Neuronal stem cell (in vitro differentiated cells): ENCODE data around the gene BIN1.

Experiments
- DNase-seq: peaks from one replicate; pipeline ENCODE4 v3.0.0-alpha.2; 2013; ENCODE audit warnings: low spot score
- H2AFZ ChIP-seq: one replicate; pipeline ENCODE4 v1.6.1; 2013; ENCODE audit warnings: mild to moderate bottlenecking, low read length, inconsistent platforms
- H2AK5ac ChIP-seq: 2 replicates; pipeline ENCODE4 v1.6.1; 2013; ENCODE audit warnings: low read depth, mild to moderate bottlenecking, inconsistent platforms, low read length, moderate library complexity, mixed read lengths
- H2BK120ac ChIP-seq: 2 replicates; pipeline ENCODE4 v1.6.1; 2013; ENCODE audit warnings: low read depth, mild to moderate bottlenecking, inconsistent platforms, low read length, moderate library complexity, mixed read lengths
- H2BK12ac ChIP-seq: one replicate; pipeline ENCODE4 v1.6.1; 2013; ENCODE audit warnings: low read length, inconsistent platforms
- H2BK15ac ChIP-seq: 2 replicates; pipeline ENCODE4 v1.6.1; 2013; ENCODE audit warnings: mild to moderate bottlenecking, low read length, inconsistent platforms, mixed read lengths
- H2BK5ac ChIP-seq: one replicate; pipeline ENCODE4 v1.6.1; 2013; ENCODE audit warnings: inconsistent platforms, mild to moderate bottlenecking, low read length, moderate library complexity
- H3K14ac ChIP-seq: one replicate; pipeline ENCODE4 v1.6.1; 2013; ENCODE audit warnings: low read length, inconsistent platforms
- H3K18ac ChIP-seq: 2 replicates; pipeline ENCODE4 v1.6.1; 2013; ENCODE audit warnings: low read length, inconsistent platforms
- H3K23ac ChIP-seq: 2 replicates; pipeline ENCODE4 v1.6.1; 2013; ENCODE audit warnings: low read depth, mild to moderate bottlenecking, mixed read lengths, low read length, inconsistent platforms; ENCODE audit not compliant: poor library complexity
- H3K27ac ChIP-seq: replicated peaks from 3 replicates; pipeline ENCODE4 v1.5.1; 2013; ENCODE audit warnings: low read length, inconsistent platforms
- H3K27me3 ChIP-seq, 3 experiments: 2 replicates each; pipeline ENCODE4 v1.6.1; 2013; ENCODE audit warnings: low read length in 3 of 3, mild to moderate bottlenecking in 2 of 3, inconsistent platforms in 1 of 3, low read depth in 1 of 3, mixed read lengths in 1 of 3, moderate library complexity in 1 of 3; ENCODE audit not compliant: control insufficient read depth in 3 of 3, insufficient read depth in 3 of 3
- H3K36me3 ChIP-seq, 2 donors: replicated peaks in 1 of 2; 2 replicates each; pipeline ENCODE4 v1.6.1; 2013; ENCODE audit warnings: low read length in 2 of 2; ENCODE audit not compliant: control insufficient read depth in 2 of 2, insufficient read depth in 2 of 2
- H3K4ac ChIP-seq: 2 replicates; pipeline ENCODE4 v1.6.1; 2013; ENCODE audit warnings: inconsistent platforms, mild to moderate bottlenecking, low read length, moderate library complexity
- H3K4me1 ChIP-seq, 2 donors: 1 replicate in 1 of 2; 2 replicates in 1 of 2; pipeline ENCODE4 v1.6.1; 2013; ENCODE audit warnings: low read length in 2 of 2, low read depth in 1 of 2; ENCODE audit not compliant: control insufficient read depth in 2 of 2, insufficient read depth in 1 of 2
- H3K4me2 ChIP-seq: one replicate; pipeline ENCODE4 v1.6.1; 2013; ENCODE audit warnings: mild to moderate bottlenecking, low read length, inconsistent platforms; ENCODE audit not compliant: insufficient read depth, poor library complexity, severe bottlenecking
- H3K4me3 ChIP-seq, 2 donors: 2 replicates each; pipeline ENCODE4 v1.5.1; 2013; ENCODE audit warnings: low read length in 2 of 2, mild to moderate bottlenecking in 2 of 2, inconsistent platforms in 1 of 2, moderate library complexity in 1 of 2
- H3K79me1 ChIP-seq: one replicate; pipeline ENCODE4 v1.6.1; 2013; ENCODE audit warnings: low read depth, mild to moderate bottlenecking, inconsistent platforms, low read length, moderate library complexity
- H3K9ac ChIP-seq: one replicate; pipeline ENCODE4 v1.6.1; 2013; ENCODE audit warnings: mild to moderate bottlenecking, low read depth, low read length, inconsistent platforms; ENCODE audit not compliant: poor library complexity
- H3K9me3 ChIP-seq, 2 donors: replicated peaks in 1 of 2; 2 replicates each; pipeline versions ENCODE3 to v1.6.1; 2013; ENCODE audit warnings: low read length in 2 of 2, mild to moderate bottlenecking in 2 of 2, inconsistent platforms in 1 of 2, low read depth in 1 of 2, mixed read lengths in 1 of 2, moderate library complexity in 1 of 2; ENCODE audit not compliant: control insufficient read depth in 2 of 2, insufficient read depth in 1 of 2
- H4K8ac ChIP-seq: one replicate; pipeline ENCODE4 v1.6.1; 2013; ENCODE audit warnings: low read depth, mild to moderate bottlenecking, inconsistent platforms, low read length, moderate library complexity
- H4K91ac ChIP-seq: one replicate; pipeline ENCODE4 v1.6.1; 2013; ENCODE audit warnings: low read length, low read depth, mild to moderate bottlenecking, inconsistent platforms; ENCODE audit not compliant: poor library complexity
- WGBS, 2 donors: extraction: QIAGEN DNeasy Blood & Tissue Kit; methylation state at CpG; one replicate each; pipeline ENCODE4 v1.1.7; 2013; ENCODE audit warnings: missing lambda C conversion rate in 2 of 2, mixed read lengths in 1 of 2; ENCODE audit not compliant: insufficient read length in 2 of 2, insufficient replicate concordance in 1 of 2; ENCODE audit errors: extremely low coverage in 2 of 2; 5-methylcytosine and 5-hydroxymethylcytosine counted together

The BIN1 gene

GRCh38 chr2:127118467-127118866 is 11.5 kb upstream of the BIN1 start:
- no peak overlapping the region for H3K14ac ChIP-seq
- H3K18ac ChIP-seq: no peak overlapping the region
- H2BK120ac ChIP-seq: no peak overlapping the region
- H3K4me2 ChIP-seq: no peak overlapping the region
- no CpG with 5 or more reads among the region's 6 CpGs for WGBS, 2 donors
- H3K36me3 ChIP-seq: no peaks in the 10 kb centered on the region
- DNase-seq: no peak
- H3K4me1 ChIP-seq: peaks cover 0 to 2% of the 10 kb centered on the region in 2 donors
- no peak overlapping the region for H3K4ac ChIP-seq
- H4K91ac ChIP-seq: no peak overlapping the region
- H4K8ac ChIP-seq: no peak overlapping the region
- peaks cover 0 to 13% (median 0%) of the 10 kb centered on the region in 3 experiments for H3K27me3 ChIP-seq
- H2BK12ac ChIP-seq: no peak overlapping the region
- H3K9ac ChIP-seq: no peak overlapping the region
- no peak overlapping the region for H3K4me3 ChIP-seq
- peaks cover 14 to 21% of the 10 kb centered on the region in 2 donors for H3K9me3 ChIP-seq
- no peaks in the 10 kb centered on the region for H3K79me1 ChIP-seq
- H2AK5ac ChIP-seq: no peak overlapping the region
- no peak overlapping the region for H2AFZ ChIP-seq
- H2BK5ac ChIP-seq: peak overlapping the region; percentile 4
- H2BK15ac ChIP-seq: no peak overlapping the region
- no peak overlapping the region for H3K27ac ChIP-seq
- no peak overlapping the region for H3K23ac ChIP-seq

- no peak for DNase-seq
- no peak overlapping the region for H3K18ac ChIP-seq
- no peak overlapping the region for H3K23ac ChIP-seq
- H3K9ac ChIP-seq: no peak overlapping the region
- no peak overlapping the region for H2AFZ ChIP-seq
- H2BK12ac ChIP-seq: no peak overlapping the region
- no peak overlapping the region for H4K8ac ChIP-seq
- no peak overlapping the region for H3K14ac ChIP-seq
- H2BK15ac ChIP-seq: no peak overlapping the region
- peaks cover 0 to 18% (median 0%) of the 10 kb centered on the region in 3 experiments for H3K27me3 ChIP-seq
- H3K79me1 ChIP-seq: no peaks in the 10 kb centered on the region
- no peak overlapping the region for H3K27ac ChIP-seq
- no peak overlapping the region for H3K4ac ChIP-seq
- peaks cover 14 to 21% of the 10 kb centered on the region in 2 donors for H3K9me3 ChIP-seq
- H2AK5ac ChIP-seq: peak overlapping the region; percentile 15
- H4K91ac ChIP-seq: peak overlapping the region; percentile 67
- H3K4me3 ChIP-seq: no peak overlapping the region
- no peak overlapping the region for H2BK120ac ChIP-seq
- peak overlapping the region; percentile 4 for H2BK5ac ChIP-seq
- peaks cover 0 to 2% of the 10 kb centered on the region in 2 donors for H3K4me1 ChIP-seq
- no peak overlapping the region for H3K4me2 ChIP-seq
- H3K36me3 ChIP-seq: no peaks in the 10 kb centered on the region
- no CpG with 5 or more reads among the region's 5 CpGs for WGBS, 2 donors
Measured at GRCh38 chr2:127118038-127118437, 11.1 kb upstream of the BIN1 start.

DNA sequence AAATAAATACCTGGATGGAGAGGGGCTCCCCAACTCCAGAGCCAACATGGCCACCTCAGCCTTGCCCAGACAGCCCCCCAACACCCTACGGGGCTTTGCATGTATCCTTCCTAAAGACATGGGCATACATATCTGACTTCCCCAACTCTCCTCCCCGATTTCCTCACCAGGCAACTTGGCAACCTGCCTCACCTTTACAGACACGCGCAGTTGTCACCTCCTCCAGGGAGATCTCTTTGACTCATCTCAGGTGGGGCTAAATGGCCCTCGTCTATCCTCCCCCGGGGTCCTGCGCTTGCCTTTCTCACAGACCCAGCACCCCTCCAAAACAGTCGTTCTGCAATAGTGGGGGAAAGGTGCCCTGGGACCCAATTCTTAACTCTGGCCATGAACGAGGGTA is 10.6 kb upstream of the BIN1 start:
- H3K4me1 ChIP-seq: peaks cover 0 to 2% of the 10 kb centered on the region in 2 donors
- no peak overlapping the region for H3K9ac ChIP-seq
- no peak overlapping the region for H3K23ac ChIP-seq
- H3K36me3 ChIP-seq: no peaks in the 10 kb centered on the region
- H2AFZ ChIP-seq: no peak overlapping the region
- H2BK5ac ChIP-seq: peak overlapping the region; percentile 4
- no peak overlapping the region for H3K18ac ChIP-seq
- no peak for DNase-seq
- H2BK15ac ChIP-seq: no peak overlapping the region
- no peak overlapping the region for H3K4ac ChIP-seq
- H3K79me1 ChIP-seq: no peaks in the 10 kb centered on the region
- no peak overlapping the region for H2BK120ac ChIP-seq
- peaks cover 0 to 18% (median 0%) of the 10 kb centered on the region in 3 experiments for H3K27me3 ChIP-seq
- H3K4me2 ChIP-seq: no peak overlapping the region
- H3K14ac ChIP-seq: no peak overlapping the region
- H4K8ac ChIP-seq: no peak overlapping the region
- WGBS, 2 donors: no CpG with 5 or more reads among the region's 9 CpGs
- H2BK12ac ChIP-seq: no peak overlapping the region
- H3K27ac ChIP-seq: no peak overlapping the region
- H2AK5ac ChIP-seq: peak overlapping the region; percentile 15
- no peak overlapping the region for H3K4me3 ChIP-seq
- H4K91ac ChIP-seq: peak overlapping the region; percentile 67
- H3K9me3 ChIP-seq: peaks cover 13 to 20% of the 10 kb centered on the region in 2 donors

GRCh38 chr2:127115471-127116199 is 8.7 kb upstream of the BIN1 start:
- Histone ChIP-seq H3K27me3 (peaks cover 0 to 21% (median 0%) of the 10 kb centered on the region in 3 experiments), H3K4me1 (peaks cover 0 to 2% of the 10 kb centered on the region in 2 donors), H2BK15ac (no peak overlapping the region), H2BK12ac (no peak overlapping the region), H3K4ac (no peak overlapping the region), H3K9ac (no peak overlapping the region), H3K23ac (no peak overlapping the region), H3K4me3 (no peak overlapping the region), H3K79me1 (peaks cover 1% of the 10 kb centered on the region), H3K14ac (no peak overlapping the region), H3K18ac (no peak overlapping the region), H3K4me2 (no peak overlapping the region), H2AFZ (no peak overlapping the region), H3K9me3 (peaks cover 1 to 6% of the 10 kb centered on the region in 2 donors), H2BK120ac (no peak overlapping the region), H3K36me3 (no peaks in the 10 kb centered on the region), H4K91ac (no peak overlapping the region), H2BK5ac (no peak overlapping the region), H4K8ac (no peak overlapping the region), H3K27ac (no peak overlapping the region), H2AK5ac (no peak overlapping the region)
- no CpG with 5 or more reads among the region's 11 CpGs for WGBS, 2 donors
- DNase-seq: no peak
